Stimulated activated CD4-positive, alpha-beta T cell treated with anti-CD3 and anti-CD28 coated beads, TNF-alpha, amount 100 ng/mL, for 1 hour (primary cell): Measurements from ENCODE around the gene UNC5C.
"Not testable (repeated sequence)": the region's sequence is repeated elsewhere in the genome, so short reads cannot be mapped to it uniquely, and the experiment has no call there.

Experiments used
- DNase-seq, 3 donors: peaks; one replicate each; pipeline ENCODE4 v3.0.0-alpha.2; 2020; ENCODE audit warnings: low read depth in 3 of 3, low spot score in 1 of 3

The UNC5C gene

DNA sequence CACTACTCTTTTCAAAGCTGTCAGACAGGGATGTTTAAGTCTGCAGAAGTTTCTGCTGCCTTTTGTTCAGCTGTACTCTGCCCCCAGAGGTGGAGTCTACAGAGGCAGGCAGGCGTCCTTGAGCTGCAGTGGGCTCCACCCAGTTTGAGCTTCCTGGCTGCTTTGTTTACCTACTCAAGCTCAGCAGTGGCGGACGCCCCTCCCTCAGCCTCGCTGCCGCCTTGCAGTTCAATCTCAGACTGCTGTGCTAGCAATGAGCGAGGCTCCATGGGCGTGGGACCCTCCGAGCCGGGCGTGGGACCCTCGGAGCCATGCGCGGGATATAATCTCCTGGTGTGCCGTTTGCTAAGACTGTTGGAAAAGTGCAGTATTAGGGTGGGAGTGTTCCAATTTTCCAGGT, 409.3 kb downstream of the UNC5C start:
- DNase-seq, result not testable (repeated sequence)

GRCh38 chr4:95134016-95134415, 414.8 kb downstream of the UNC5C start:
- DNase-seq, result not testable (repeated sequence)

DNA sequence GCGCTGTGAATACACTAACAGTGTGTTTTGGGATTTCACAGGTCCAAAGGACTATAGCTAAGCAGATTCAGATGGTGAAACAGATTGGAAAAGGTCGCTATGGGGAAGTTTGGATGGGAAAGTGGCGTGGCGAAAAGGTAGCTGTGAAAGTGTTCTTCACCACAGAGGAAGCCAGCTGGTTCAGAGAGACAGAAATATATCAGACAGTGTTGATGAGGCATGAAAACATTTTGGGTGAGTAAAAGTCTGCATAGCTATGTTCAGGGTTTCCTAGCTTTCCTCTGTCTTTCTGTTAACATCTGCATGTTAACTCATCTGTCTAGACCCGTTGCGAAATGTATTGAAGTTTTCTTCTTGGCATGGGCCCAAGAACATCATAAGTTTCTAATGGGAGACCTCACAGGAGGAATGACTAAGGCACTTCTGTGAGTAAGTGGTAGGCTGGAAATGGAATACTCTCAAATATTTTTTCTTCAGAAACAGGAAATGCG, 418.9 kb downstream of the UNC5C start:
- DNase-seq, result no peak

DNA sequence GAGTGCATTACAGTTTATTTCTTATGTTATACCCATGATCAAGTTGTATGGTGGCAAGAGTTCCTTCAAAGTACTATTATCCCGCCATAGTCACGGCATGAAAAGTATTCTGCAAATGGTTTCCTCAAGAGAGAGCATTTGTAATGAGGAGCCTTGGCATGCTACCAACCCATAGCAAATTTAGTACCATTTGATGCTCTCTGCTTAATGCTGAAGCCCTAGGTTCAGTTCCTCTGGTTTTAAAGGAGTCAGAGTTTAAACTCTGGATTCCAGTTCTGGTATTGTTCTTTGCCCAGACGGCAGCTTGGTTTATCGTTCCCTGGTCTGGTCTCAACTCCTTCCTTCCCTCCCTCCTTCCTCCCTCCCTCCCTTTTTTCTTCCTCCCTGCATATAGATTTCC, 419.7 kb downstream of the UNC5C start:
- no peak for DNase-seq

GRCh38 chr4:95124906-95125504, 423.8 kb downstream of the UNC5C start:
- no peak for DNase-seq

DNA sequence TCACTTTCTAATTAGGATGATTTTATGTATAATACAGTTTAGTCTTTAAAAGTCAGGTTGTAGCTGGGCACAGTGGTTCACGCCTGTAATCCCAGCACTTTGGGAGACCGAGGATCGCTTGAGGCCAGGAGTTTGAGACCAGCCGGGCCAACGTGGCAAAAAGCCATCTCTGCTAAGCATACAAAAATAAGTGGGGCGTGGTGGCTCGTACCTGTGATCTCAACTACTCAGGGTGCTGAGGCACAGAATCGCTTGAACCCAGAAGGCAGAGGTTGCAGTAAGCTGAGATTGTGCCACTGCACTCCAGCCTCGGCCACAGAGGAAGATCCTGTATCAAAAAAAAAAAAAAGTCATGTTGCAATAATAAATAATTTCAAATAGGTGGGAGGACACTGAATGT, 426.8 kb downstream of the UNC5C start:
- DNase-seq, result no peak

- no peak for DNase-seq
These were observed 428.3 kb downstream of the UNC5C start for GRCh38 chr4:95120456-95120855.

- DNase-seq, result no peak
These were observed 430.3 kb downstream of the UNC5C start for GRCh38 chr4:95118497-95118896.

DNA sequence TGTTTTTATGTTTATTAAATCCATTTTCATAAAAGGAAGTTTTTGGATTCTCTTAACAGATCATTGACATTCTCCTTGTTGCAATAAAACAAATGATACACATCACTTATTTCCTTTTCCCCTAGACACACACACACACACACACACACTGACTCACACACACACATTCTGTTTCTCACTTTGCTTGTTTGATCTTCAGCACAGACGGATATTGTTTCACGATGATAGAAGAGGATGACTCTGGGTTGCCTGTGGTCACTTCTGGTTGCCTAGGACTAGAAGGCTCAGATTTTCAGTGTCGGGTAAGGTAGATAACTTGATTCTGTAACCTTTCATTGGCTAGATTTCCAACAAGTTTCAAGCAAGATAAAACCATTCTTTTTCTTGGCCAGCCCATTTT, 434.3 kb downstream of the UNC5C start:
- DNase-seq, result no peak
